Measurements from ENCODE around the gene UPF3B.
"Not testable (repeated sequence)": the region's sequence is repeated elsewhere in the genome, so short reads cannot be mapped to it uniquely, and the experiment has no call there.

The UPF3B gene

GRCh38 chrX:119826399-119826959, 26.3 kb downstream of the UPF3B start:
- DNase-seq (ENCODE audit: low read depth), result peak; percentile 11

DNA sequence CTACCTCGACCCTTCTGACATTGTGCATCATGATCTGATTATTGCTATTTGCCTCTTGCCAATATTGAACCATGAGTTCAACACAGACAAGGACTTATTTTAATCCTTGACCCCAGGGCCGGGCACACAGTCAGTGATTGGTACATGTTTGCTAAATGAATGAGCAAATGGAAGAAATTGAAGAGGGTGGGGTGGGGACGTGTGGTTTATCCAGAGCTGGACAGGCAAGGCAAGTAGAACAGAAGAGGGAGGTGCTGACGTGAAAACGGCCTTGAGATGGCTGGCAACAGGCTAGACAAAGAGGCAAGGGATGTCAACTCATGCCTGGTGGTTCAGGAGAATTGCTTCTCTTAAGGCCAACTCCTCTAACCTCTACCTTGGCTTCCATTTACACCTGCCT, 28.5 kb downstream of the UPF3B start:
- not testable (repeated sequence) for DNase-seq (ENCODE audit: low read depth)

DNA sequence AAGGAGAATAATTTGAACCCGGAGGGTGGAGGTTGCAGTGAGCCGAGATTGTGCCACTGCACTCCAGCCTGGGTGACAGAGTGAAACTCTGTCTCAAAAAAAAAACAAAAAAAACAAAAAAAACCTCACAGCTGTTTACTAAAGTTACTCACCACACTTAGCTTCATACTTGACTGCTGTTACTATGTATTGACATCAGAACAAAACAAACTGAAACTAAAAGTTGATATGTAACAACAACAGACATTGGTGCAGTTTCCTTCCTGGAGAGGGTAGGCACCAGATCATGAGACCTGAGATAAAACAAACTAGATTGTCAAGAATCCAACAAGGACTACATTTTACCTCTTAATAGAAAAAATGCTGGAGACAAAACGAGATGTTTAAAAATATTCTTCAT, 31.1 kb downstream of the UPF3B start:
- not testable (repeated sequence) for DNase-seq (ENCODE audit: low read depth)

DNA sequence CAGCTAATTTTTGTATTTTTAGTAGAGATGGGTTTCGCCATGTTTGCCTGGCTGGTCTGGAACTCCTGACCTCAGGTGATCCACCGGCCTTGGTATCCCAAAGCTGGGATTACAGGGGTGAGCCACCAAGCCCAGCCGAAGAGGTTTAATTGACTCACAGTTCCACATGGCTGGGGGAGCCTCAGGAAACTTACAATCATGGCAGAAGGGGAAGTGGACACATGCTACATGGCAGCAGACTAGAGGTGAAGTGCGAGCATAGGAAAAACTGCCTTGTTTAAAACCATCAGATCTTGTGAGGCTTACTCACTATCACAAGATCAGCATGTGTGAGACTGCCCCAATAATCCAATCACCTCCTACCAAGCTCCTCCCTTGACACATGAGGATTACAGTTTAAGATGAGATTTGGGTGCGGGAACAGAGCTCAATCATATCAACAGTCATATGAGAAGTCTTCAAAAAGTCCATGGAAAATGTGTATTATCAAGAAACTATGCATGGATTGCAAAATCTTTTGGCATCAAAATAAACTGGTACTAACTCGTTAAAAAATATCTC, 35.6 kb downstream of the UPF3B start:
- DNase-seq (ENCODE audit: low read depth), result no peak

- DNase-seq (ENCODE audit: low read depth), result no peak
These were observed 36.5 kb downstream of the UPF3B start for GRCh38 chrX:119816300-119816699.

- no peak for DNase-seq (ENCODE audit: low read depth)
These were observed 43.5 kb downstream of the UPF3B start for GRCh38 chrX:119809185-119809666.

DNA sequence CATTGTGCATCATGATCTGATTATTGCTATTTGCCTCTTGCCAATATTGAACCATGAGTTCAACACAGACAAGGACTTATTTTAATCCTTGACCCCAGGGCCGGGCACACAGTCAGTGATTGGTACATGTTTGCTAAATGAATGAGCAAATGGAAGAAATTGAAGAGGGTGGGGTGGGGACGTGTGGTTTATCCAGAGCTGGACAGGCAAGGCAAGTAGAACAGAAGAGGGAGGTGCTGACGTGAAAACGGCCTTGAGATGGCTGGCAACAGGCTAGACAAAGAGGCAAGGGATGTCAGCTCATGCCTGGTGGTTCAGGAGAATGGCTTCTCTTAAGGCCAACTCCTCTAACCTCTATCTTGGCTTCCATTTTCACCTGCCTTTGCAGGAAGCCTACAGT, 44.3 kb downstream of the UPF3B start:
- not testable (repeated sequence) for DNase-seq (ENCODE audit: low read depth)

GRCh38 chrX:119802546-119802945, 50.2 kb downstream of the UPF3B start:
- DNase-seq (ENCODE audit: low read depth), result no peak

- DNase-seq (ENCODE audit: low read depth), result no peak
These were observed 51.2 kb downstream of the UPF3B start for GRCh38 chrX:119801253-119802221.

GRCh38 chrX:119791437-119792231, 61.1 kb downstream of the UPF3B start, which contains the start of gene RPL39:
RPL39 (minus strand) TSS chrX:119791630; CDS start chrX:119791576, 54 bp downstream.
- DNase-seq (ENCODE audit: low read depth), result peak; percentile 60

DNA sequence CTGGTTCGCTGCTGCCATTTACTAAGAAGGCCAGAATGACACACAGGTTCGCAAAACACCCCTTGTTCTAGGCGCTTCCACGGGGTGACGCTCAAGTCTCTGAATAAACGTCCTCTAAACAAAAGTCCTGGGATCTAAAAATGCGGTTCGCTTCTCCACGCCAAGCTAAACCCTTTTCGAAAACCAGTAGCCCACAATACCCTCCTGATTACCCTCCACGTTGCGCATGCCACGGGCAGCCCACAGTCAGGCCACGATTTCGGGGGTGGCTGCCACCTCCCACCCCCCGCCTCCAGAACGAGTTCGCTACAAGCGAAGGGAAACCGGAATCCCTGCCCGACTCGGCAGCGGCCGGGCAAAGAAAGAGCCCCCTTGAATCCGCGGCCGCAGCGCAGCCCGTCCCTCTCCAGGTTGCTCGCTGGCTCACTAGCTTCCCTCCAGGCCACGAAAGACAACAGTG, 61.8 kb downstream of the UPF3B start:
- DNase-seq (ENCODE audit: low read depth), result no peak

DNA sequence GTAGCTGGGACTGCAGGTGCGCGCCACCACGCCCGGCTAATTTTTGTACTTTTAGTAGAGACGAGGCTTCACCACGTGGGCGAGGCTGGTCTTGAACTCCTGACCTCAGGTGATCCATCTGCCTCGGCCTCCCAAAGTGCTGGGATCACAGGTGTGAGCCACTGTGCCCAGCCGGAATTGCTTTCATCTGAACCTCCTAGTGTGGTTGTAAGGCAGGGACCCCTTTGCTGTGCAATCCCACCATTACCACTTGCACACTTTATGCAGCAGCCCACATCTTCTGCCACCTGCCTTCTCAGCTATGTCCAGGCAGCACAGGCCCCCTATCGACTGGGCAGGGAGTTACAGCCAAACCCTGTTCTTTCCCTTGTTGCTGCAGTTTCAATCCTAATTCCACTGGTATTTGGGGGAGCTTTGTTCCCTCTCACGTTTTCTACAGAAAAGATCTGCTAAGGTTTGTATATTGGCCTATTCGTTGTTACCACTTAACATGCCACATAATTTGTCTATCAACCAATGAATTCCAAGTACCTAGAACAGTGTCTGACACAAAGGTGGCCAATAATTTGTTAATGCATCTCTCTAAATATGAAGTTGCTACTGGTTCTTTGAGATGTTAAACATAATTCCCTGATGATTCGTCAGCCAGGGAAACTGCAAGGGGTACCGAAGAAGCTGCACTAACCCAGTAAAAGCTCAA, 67.9 kb downstream of the UPF3B start:
- no peak for DNase-seq (ENCODE audit: low read depth)
